K562 (cell line): Measurements from ENCODE around the gene ENTPD6. TPM values are rescaled to one million over a fixed set of nuclear protein-coding genes. Genes with fewer than 3 reads are reported as not detected.

Experiments
- AFF4 ChIP-seq: sonication (generic); formaldehyde crosslinking; IDR thresholded peaks from 2 replicates; pipeline ENCODE4 v1.8.0; 2023; ENCODE audit warnings: mild to moderate bottlenecking, missing genetic modification reagents
- CCNT2 ChIP-seq: IDR thresholded peaks from 2 replicates; pipeline ENCODE4 v1.6.1; 2011; ENCODE audit warnings: borderline replicate concordance, low read depth, mild to moderate bottlenecking, moderate library complexity, mixed read lengths, low read length; ENCODE audit not compliant: insufficient read length; ENCODE audit errors: extremely low read depth
- GABPB1 ChIP-seq: sonication (generic); formaldehyde crosslinking; IDR thresholded peaks from 2 replicates; pipeline ENCODE4 v1.8.0; 2022; ENCODE audit warnings: mild to moderate bottlenecking, missing genetic modification reagents
- KAT8 ChIP-seq: fragments of 450-650 bp; IDR thresholded peaks from 2 replicates; pipeline ENCODE4 v1.6.1; 2016; ENCODE audit warnings: low read depth, mild to moderate bottlenecking
- L3MBTL2 ChIP-seq: fragments of 450-650 bp; IDR thresholded peaks from 2 replicates; pipeline ENCODE4 v1.6.1; 2016; ENCODE audit warnings: mild to moderate bottlenecking, moderate library complexity
- MTF1 ChIP-seq: fragments of 250-450 bp; sonication (Bioruptor Pico); IDR thresholded peaks from 2 replicates; pipeline ENCODE4 v1.9.0; 2021; ENCODE audit warnings: moderate library complexity, mild to moderate bottlenecking, inconsistent platforms, borderline replicate concordance
- NR2C1 ChIP-seq, 2 experiments: fragments of 450-650 bp; IDR thresholded peaks; 2 replicates each; pipeline ENCODE4 v1.6.1; 2017; ENCODE audit warnings: mild to moderate bottlenecking in 2 of 2, antibody characterized with exemption in 1 of 2, inconsistent platforms in 1 of 2, missing compliant biosample characterization in 1 of 2, missing genetic modification characterization in 1 of 2
- PHB2 ChIP-seq: fragments of 450-650 bp; IDR thresholded peaks from 2 replicates; pipeline ENCODE4 v1.6.1; 2017; ENCODE audit warnings: low read depth
- SIN3A ChIP-seq, 2 experiments: fragments of 150-350 bp in 1 of 2; IDR thresholded peaks; 2 replicates each; pipeline ENCODE4 v1.6.1; 2011 to 2016; ENCODE audit warnings: borderline replicate concordance in 2 of 2, low read depth in 2 of 2, low read length in 2 of 2, mild to moderate bottlenecking in 2 of 2, moderate library complexity in 2 of 2; ENCODE audit not compliant: control insufficient read depth in 1 of 2
- SMARCB1 ChIP-seq: IDR thresholded peaks from 2 replicates; pipeline ENCODE4 v1.6.1; 2011; ENCODE audit warnings: improper control_type of control experiment, low read depth; ENCODE audit not compliant: insufficient read length
- SMARCC2 ChIP-seq: fragments of 450-650 bp; IDR thresholded peaks from 2 replicates; pipeline ENCODE4 v1.6.1; 2017; ENCODE audit warnings: antibody characterized with exemption, moderate library complexity, mild to moderate bottlenecking, low read depth
- SMARCE1 ChIP-seq: fragments of 450-650 bp; IDR thresholded peaks from 2 replicates; pipeline ENCODE4 v1.7.1; 2016; ENCODE audit warnings: mild to moderate bottlenecking
- SNRNP70 ChIP-seq: fragments of 200-400 bp; formaldehyde crosslinking; optimal IDR thresholded peaks from 2 replicates; pipeline ENCODE3; 2017; ENCODE audit warnings: low read depth, low read length
- SP1 ChIP-seq: sonication (generic); formaldehyde crosslinking; IDR thresholded peaks from 2 replicates; pipeline ENCODE4 v1.8.1; 2022; ENCODE audit warnings: mild to moderate bottlenecking, missing genetic modification reagents
- TAF15 ChIP-seq: fragments of 200-400 bp; formaldehyde crosslinking; IDR thresholded peaks from 2 replicates; pipeline ENCODE4 v1.6.1; 2017; ENCODE audit warnings: mild to moderate bottlenecking, low read depth, low read length, moderate library complexity
- TGIF2 ChIP-seq: sonication (generic); formaldehyde crosslinking; IDR thresholded peaks from 2 replicates; pipeline ENCODE4 v1.8.1; 2022; ENCODE audit warnings: mild to moderate bottlenecking, missing genetic modification reagents, moderate library complexity
- ZNF23 ChIP-seq: fragments of 250-450 bp; sonication (Bioruptor Pico); IDR thresholded peaks from 2 replicates; pipeline ENCODE4 v1.4.0; 2020; ENCODE audit warnings: mild to moderate bottlenecking
- ZNF511 ChIP-seq: sonication (generic); formaldehyde crosslinking; IDR thresholded peaks from 2 replicates; pipeline ENCODE4 v1.8.0; 2022; ENCODE audit warnings: mild to moderate bottlenecking, missing genetic modification reagents
- ZNF780A ChIP-seq: fragments of 250-450 bp; sonication (Bioruptor Pico); IDR thresholded peaks from 2 replicates; pipeline ENCODE4 v1.5.0; 2021; ENCODE audit warnings: mild to moderate bottlenecking
- polyA plus RNA-seq, 8 experiments: library from polyadenylated mRNA; depleted of rRNA in 4 of 8; stranded (reverse) in 5 of 8; unstranded in 3 of 8; fragments of >200 nt; fragmentation: Nextera tagmentation in 2 of 8; fragmentation: Illumina TruSeq in 1 of 8; extraction: Ambion mirVana in 2 of 8; extraction: Trizol in 1 of 8; gene quantifications; 2 replicates each; pipeline versions ENCODE4 v1.2.1 to v1.2.3, GENCODE V29; 2011 to 2014; ENCODE audit warnings: inconsistent platforms in 1 of 8, missing spikeins in 1 of 8
- total RNA-seq, 7 experiments: library from RNA; depleted of rRNA in 6 of 7; stranded (reverse); fragments of >200 nt in 6 of 7; fragmentation: Illumina TruSeq in 2 of 7; extraction: Trizol in 2 of 7; gene quantifications; 2 replicates each; pipeline versions ENCODE4 v1.2.1 to v1.2.3, GENCODE V29; 2011 to 2021; ENCODE audit warnings: low replicate concordance in 1 of 7
- TF ChIP-seq, protein P1 (sequence below): fragments of 450-650 bp; formaldehyde crosslinking; IDR thresholded peaks from 2 replicates; pipeline ENCODE4 v1.4.0; 2022; ENCODE audit warnings: missing genetic modification characterization
- TF ChIP-seq, protein P2 (sequence below): fragments of 250-450 bp; sonication (Bioruptor Pico); IDR thresholded peaks from 2 replicates; pipeline ENCODE4 v1.8.0; 2021; ENCODE audit warnings: borderline replicate concordance, mild to moderate bottlenecking, moderate library complexity; ENCODE audit not compliant: poor library complexity, severe bottlenecking

Gene ENTPD6
- total and polyA plus RNA-seq, 9 of the 15 experiments (the other 6 are each of a cell fraction or from before 2014, with no cell fraction given) = 0.82 to 36.8 (median 22.4) TPM

DNA sequence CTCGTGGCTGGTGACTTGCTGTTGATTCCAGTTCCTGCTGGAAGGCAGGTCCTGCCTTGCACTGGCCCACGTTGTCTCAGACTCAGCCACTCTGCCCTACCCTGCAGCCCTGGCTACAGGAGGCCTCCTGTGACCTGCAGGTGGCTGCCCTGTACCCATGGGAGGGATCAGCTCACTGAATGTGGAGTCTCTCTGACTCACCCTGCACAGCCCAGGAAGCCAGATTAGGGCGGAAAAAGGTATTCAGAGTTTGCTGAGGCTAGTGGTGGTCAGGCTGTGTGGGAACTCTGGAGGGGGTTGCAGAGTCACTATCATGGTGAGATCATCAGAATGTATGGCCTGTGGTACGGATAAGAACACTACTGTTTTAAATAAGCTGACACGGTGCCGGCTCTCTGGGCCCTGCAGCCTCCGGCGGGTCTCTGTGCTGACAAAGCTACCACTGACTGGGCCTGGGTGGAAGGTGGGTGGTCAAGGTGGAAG lies 27.7 kb downstream of the ENTPD6 start (continued):
- no peak for TF ChIP-seq ZNF23
- no peak for TF ChIP-seq AFF4 (CRISPR knock-in tag)
- no peak for TF ChIP-seq NR2C1 (IDR thresholded peaks at IDR 0.05)
- TF ChIP-seq NR2C1 (tag; IDR thresholded peaks at IDR 0.05) = no peak
- TF ChIP-seq, protein P1, sequence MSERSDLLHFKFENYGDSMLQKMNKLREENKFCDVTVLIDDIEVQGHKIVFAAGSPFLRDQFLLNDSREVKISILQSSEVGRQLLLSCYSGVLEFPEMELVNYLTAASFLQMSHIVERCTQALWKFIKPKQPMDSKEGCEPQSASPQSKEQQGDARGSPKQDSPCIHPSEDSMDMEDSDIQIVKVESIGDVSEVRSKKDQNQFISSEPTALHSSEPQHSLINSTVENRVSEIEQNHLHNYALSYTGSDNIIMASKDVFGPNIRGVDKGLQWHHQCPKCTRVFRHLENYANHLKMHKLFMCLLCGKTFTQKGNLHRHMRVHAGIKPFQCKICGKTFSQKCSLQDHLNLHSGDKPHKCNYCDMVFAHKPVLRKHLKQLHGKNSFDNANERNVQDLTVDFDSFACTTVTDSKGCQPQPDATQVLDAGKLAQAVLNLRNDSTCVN (CRISPR knock-in tag) = no peak
- no peak for TF ChIP-seq TAF15
- no peak for TF ChIP-seq SP1 (CRISPR knock-in tag)
- no peak for TF ChIP-seq SMARCB1
- no peak for TF ChIP-seq MTF1
- TF ChIP-seq SMARCE1 = peak; percentile 80
- no peak for TF ChIP-seq ZNF780A (CRISPR knock-in tag)
- TF ChIP-seq SNRNP70 = no peak
- TF ChIP-seq SMARCC2 = no peak
- TF ChIP-seq CCNT2 = peak; percentile 18
- no peak for TF ChIP-seq PHB2
- no peak for TF ChIP-seq SIN3A (IDR thresholded peaks at IDR 0.05; ENCODE audit: borderline replicate concordance in 2 of 2, control insufficient read depth in 1 of 2, low read depth in 2 of 2, low read length in 2 of 2)
- 0 out of 2 replicates have a peak, but pooled peaks have one; percentile 22 for TF ChIP-seq L3MBTL2
- TF ChIP-seq TGIF2 (CRISPR knock-in tag) = no peak
- TF ChIP-seq GABPB1 (CRISPR knock-in tag) = no peak
- no peak for TF ChIP-seq KAT8
- TF ChIP-seq, protein P2, sequence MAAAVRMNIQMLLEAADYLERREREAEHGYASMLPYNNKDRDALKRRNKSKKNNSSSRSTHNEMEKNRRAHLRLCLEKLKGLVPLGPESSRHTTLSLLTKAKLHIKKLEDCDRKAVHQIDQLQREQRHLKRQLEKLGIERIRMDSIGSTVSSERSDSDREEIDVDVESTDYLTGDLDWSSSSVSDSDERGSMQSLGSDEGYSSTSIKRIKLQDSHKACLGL (CRISPR knock-in tag) = no peak
- no peak for TF ChIP-seq ZNF511 (CRISPR knock-in tag)
